Upper lobe of right lung (tissue), 1 donor: Measurements from ENCODE around the gene GUCY1B1. TPM values are rescaled to one million over a fixed set of nuclear protein-coding genes. Genes with fewer than 3 reads are reported as not detected.

Experiments used
- ATAC-seq: fragments of 200-7000 bp; cut with Tn5 transposase; one replicate; pipeline ENCODE4 v1.9.1; 2020; ENCODE audit warnings: mild to moderate bottlenecking, moderate library complexity
- DNase-seq: peaks from one replicate; pipeline ENCODE4 v3.0.0-alpha.2; 2020
- H3K27ac ChIP-seq: fragments of 200-600 bp; one replicate; pipeline ENCODE4 v1.8.0; 2022
- H3K27me3 ChIP-seq: fragments of 200-600 bp; one replicate; pipeline ENCODE4 v1.8.0; 2022; ENCODE audit warnings: mild to moderate bottlenecking
- H3K36me3 ChIP-seq: fragments of 200-600 bp; one replicate; pipeline ENCODE4 v1.8.0; 2022
- H3K4me1 ChIP-seq: fragments of 200-600 bp; one replicate; pipeline ENCODE4 v1.8.0; 2022
- H3K4me3 ChIP-seq: fragments of 200-600 bp; one replicate; pipeline ENCODE4 v1.8.0; 2022; ENCODE audit warnings: mild to moderate bottlenecking
- H3K9me3 ChIP-seq: fragments of 200-600 bp; one replicate; pipeline ENCODE4 v1.8.0; 2022
- intact Hi-C: fragments of 100-400 bp; cut with DNase I; formaldehyde crosslinking; loops from one replicate; pipeline ENCODE4 v1.11.0; 2022
- total RNA-seq: library from RNA; stranded (reverse); fragmentation: NEBNext Ultra II Directional; extraction: Animal tissue kit (Norgen Biotek cat#: 25700); gene quantifications from one replicate; pipeline ENCODE4 v1.2.1, GENCODE V29; 2021
- TF ChIP-seq, protein P1 (sequence below): fragments of 200-600 bp; IDR thresholded peaks from one replicate; pipeline ENCODE4 v1.8.0; 2022; ENCODE audit warnings: antibody characterized with exemption
- donor health status: DM: no; HTN: yes; CAD: no; lungs with severe emphysema.

GUCY1B1 gene
- total RNA-seq, 1 donor from 2014 or later, result 21.9 TPM

DNA sequence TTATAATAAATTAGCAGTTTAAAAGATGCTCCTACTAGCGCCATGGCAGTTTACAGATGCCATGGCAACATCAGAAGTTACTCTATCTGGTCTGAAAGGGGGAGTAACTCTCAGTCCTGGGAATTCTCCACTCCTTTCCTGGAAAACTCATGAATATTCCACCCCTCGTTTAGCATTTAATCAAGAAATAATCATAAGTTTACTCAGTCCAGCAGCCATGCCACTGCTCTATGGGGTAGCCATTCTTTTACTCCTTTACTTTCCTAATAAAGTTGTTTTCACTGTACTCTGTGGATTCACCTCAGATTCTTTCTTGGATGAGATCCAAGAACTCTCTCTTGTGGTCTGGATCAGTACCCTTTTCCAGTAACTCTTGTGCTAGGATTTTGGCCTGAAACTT, 52.3 kb downstream of the GUCY1B1 start:
- no peak for DNase-seq
- intact Hi-C loops, result no loop called here
- H3K27ac ChIP-seq, result no peak overlapping the region
- H3K9me3 ChIP-seq, result no peaks in the 10 kb centered on the region
- no peak for ATAC-seq
- H3K36me3 ChIP-seq, result peaks cover 4% of the 10 kb centered on the region
- TF ChIP-seq, protein P1, sequence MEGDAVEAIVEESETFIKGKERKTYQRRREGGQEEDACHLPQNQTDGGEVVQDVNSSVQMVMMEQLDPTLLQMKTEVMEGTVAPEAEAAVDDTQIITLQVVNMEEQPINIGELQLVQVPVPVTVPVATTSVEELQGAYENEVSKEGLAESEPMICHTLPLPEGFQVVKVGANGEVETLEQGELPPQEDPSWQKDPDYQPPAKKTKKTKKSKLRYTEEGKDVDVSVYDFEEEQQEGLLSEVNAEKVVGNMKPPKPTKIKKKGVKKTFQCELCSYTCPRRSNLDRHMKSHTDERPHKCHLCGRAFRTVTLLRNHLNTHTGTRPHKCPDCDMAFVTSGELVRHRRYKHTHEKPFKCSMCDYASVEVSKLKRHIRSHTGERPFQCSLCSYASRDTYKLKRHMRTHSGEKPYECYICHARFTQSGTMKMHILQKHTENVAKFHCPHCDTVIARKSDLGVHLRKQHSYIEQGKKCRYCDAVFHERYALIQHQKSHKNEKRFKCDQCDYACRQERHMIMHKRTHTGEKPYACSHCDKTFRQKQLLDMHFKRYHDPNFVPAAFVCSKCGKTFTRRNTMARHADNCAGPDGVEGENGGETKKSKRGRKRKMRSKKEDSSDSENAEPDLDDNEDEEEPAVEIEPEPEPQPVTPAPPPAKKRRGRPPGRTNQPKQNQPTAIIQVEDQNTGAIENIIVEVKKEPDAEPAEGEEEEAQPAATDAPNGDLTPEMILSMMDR, result no peak
- no peaks in the 10 kb centered on the region for H3K27me3 ChIP-seq
- H3K4me3 ChIP-seq, result no peak overlapping the region
- H3K4me1 ChIP-seq, result no peaks in the 10 kb centered on the region

DNA sequence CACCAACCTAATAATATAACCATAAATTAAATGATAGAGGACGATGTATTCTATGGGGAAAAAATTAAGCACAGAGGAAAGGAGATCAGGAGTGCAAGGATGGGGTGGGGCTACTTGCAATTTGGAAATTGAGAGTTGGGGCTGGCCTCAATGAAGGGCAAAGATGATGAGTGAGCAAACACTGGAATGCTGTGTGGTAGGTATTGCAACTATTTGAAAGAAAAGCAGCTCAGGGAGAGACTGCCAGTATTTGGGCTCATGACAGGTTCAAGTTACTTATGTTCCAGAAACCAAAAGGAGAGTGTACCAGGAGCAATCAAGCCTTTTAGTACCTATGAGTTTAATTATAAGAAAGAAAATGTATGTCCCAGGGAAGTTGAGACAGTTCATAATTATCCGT, 59.8 kb downstream of the GUCY1B1 start:
- H3K27me3 ChIP-seq, result no peaks in the 10 kb centered on the region
- TF ChIP-seq, protein P1, result no peak
- no peak for ATAC-seq
- DNase-seq, result no peak
- intact Hi-C loops, result no loop called here
- no peaks in the 10 kb centered on the region for H3K4me1 ChIP-seq
- H3K9me3 ChIP-seq, result no peaks in the 10 kb centered on the region
- H3K27ac ChIP-seq, result no peak overlapping the region
- no peaks in the 10 kb centered on the region for H3K36me3 ChIP-seq
- H3K4me3 ChIP-seq, result no peak overlapping the region

DNA sequence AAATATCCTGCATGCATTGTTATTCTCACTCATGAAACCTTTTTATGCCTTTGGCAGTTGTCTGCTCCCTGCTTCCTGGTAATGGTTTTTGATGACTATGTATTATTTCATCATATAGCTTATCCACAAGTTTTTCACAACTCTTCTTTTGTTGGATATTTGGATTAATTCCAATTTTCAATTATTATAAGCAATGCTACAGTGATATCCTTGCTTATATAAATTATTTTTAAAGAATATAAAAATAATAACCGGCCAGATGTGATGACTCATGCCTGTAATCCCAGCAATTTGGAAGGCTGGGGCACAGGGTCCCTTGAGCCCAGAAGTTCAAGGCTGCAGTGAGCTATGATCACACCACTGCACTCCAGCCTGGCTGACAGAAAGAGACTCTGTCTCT, 60.2 kb downstream of the GUCY1B1 start:
- no peaks in the 10 kb centered on the region for H3K27me3 ChIP-seq
- intact Hi-C loops, result no loop called here
- TF ChIP-seq, protein P1, result no peak
- H3K4me1 ChIP-seq, result no peaks in the 10 kb centered on the region
- H3K4me3 ChIP-seq, result no peak overlapping the region
- no peak overlapping the region for H3K27ac ChIP-seq
- ATAC-seq (no peak), DNase-seq (no peak)
- no peaks in the 10 kb centered on the region for H3K9me3 ChIP-seq
- H3K36me3 ChIP-seq, result no peaks in the 10 kb centered on the region

DNA sequence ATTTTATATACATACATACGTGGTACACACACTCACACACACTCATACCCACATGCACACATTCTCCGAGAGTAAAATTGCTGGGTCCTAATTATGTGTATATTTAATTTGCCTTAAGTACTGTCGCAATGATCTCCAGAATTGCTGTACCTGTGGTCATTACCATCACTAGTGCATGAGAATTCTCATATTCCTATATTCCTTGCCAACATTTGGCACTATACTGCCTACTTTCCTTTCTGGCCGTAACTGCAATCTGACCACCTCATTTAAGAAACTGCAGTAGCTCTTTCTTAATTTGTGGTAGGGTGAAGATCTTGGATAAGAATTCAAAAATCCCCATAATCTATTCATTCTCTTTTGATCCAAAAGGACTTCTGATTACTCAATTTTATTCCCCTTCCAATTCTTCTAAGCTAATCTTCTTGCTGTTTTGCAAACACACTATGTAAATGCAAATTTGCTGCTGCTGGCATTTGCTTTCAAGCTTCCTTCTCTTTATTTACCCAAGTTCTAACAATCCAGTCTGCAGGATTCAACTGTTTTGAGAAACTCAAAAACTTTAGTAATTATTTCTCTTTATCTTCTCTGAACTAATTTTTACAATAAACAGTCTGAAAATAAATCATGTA, 62.2 kb downstream of the GUCY1B1 start:
- no peaks in the 10 kb centered on the region for H3K36me3 ChIP-seq
- intact Hi-C loops, result no loop called here
- H3K27me3 ChIP-seq, result no peaks in the 10 kb centered on the region
- no peaks in the 10 kb centered on the region for H3K4me1 ChIP-seq
- DNase-seq (no peak), ATAC-seq (no peak)
- H3K27ac ChIP-seq, result no peak overlapping the region
- H3K9me3 ChIP-seq, result no peaks in the 10 kb centered on the region
- TF ChIP-seq, protein P1, result no peak
- no peak overlapping the region for H3K4me3 ChIP-seq

DNA sequence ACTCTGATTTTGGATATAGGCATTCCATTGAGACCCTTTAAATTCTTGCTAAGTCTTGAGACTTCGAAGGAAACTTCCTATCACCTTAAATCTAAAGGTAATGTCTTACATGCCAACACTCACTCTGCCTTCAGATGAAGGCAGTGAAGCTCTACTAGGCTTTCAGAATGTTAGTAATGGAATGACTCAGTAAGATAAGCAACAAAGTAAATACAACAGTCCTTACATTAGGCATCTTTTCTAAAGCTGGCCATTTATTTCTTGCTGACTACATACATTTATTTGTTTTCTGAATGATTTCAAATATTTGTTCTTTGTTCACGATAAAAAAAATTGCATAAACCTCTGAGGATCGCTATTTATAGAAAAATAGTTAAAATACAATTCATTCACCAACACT, 63.8 kb downstream of the GUCY1B1 start:
- ATAC-seq, result no peak
- DNase-seq, result no peak

More for the DNA sequence above, 63.8 kb downstream of the GUCY1B1 start:
- Histone ChIP-seq H3K9me3 (no peaks in the 10 kb centered on the region), H3K36me3 (no peaks in the 10 kb centered on the region), H3K4me3 (no peak overlapping the region), H3K27ac (no peak overlapping the region), H3K4me1 (no peaks in the 10 kb centered on the region), H3K27me3 (no peaks in the 10 kb centered on the region)
- intact Hi-C loops, result no loop called here
- TF ChIP-seq, protein P1, result no peak
